GM23248 (cell line): ENCODE data around the gene HSBP1L1. TPM values are rescaled to one million over a fixed set of nuclear protein-coding genes. Genes with fewer than 3 reads are reported as not detected.

Experiments
- DNase-seq: peaks from one replicate; pipeline ENCODE4 v3.0.0-alpha.2; 2015
- H2AFZ ChIP-seq: fragments of 200-600 bp; sonication (generic); 2 replicates; pipeline ENCODE4 v1.6.1; 2016; ENCODE audit warnings: antibody characterized with exemption
- H3F3A ChIP-seq: fragments of 200-600 bp; sonication (generic); 2 replicates; pipeline ENCODE4 v1.6.1; 2016; ENCODE audit warnings: mild to moderate bottlenecking, antibody characterized with exemption, mixed run types; ENCODE audit not compliant: insufficient read depth
- H3K27ac ChIP-seq: fragments of 200-600 bp; sonication (generic); 2 replicates; pipeline ENCODE4 v1.5.1; 2016; ENCODE audit warnings: mild to moderate bottlenecking
- H3K27me3 ChIP-seq: fragments of 200-600 bp; sonication (generic); replicated peaks from 2 replicates; pipeline ENCODE4 v1.6.1; 2016; ENCODE audit warnings: mild to moderate bottlenecking; ENCODE audit not compliant: insufficient read depth
- H3K36me3 ChIP-seq: fragments of 200-600 bp; sonication (generic); 2 replicates; pipeline ENCODE4 v1.6.1; 2016; ENCODE audit warnings: low read depth, mild to moderate bottlenecking
- H3K4me1 ChIP-seq: fragments of 200-600 bp; sonication (generic); 2 replicates; pipeline ENCODE4 v1.6.1; 2016; ENCODE audit warnings: mild to moderate bottlenecking; ENCODE audit not compliant: insufficient read depth
- H3K4me2 ChIP-seq: fragments of 200-600 bp; sonication (generic); one replicate; pipeline ENCODE4 v1.6.1; 2016; ENCODE audit warnings: mild to moderate bottlenecking; ENCODE audit not compliant: unreplicated experiment
- H3K4me3 ChIP-seq: fragments of 200-600 bp; sonication (generic); 2 replicates; pipeline ENCODE4 v1.5.1; 2016; ENCODE audit warnings: mild to moderate bottlenecking
- H3K79me2 ChIP-seq: fragments of 200-600 bp; sonication (generic); 2 replicates; pipeline ENCODE4 v1.6.1; 2016; ENCODE audit warnings: mild to moderate bottlenecking; ENCODE audit not compliant: insufficient read depth
- H3K9ac ChIP-seq: fragments of 200-600 bp; sonication (generic); 2 replicates; pipeline ENCODE4 v1.6.1; 2016; ENCODE audit warnings: mild to moderate bottlenecking
- H3K9me2 ChIP-seq: fragments of 200-600 bp; sonication (generic); 2 replicates; pipeline ENCODE4 v1.6.1; 2016; ENCODE audit warnings: mixed run types, mild to moderate bottlenecking, moderate library complexity; ENCODE audit not compliant: insufficient read depth
- H3K9me3 ChIP-seq: fragments of 200-600 bp; sonication (generic); one replicate; pipeline ENCODE4 v1.6.1; 2017; ENCODE audit warnings: low read depth
- H4K20me1 ChIP-seq: fragments of 200-600 bp; sonication (generic); 2 replicates; pipeline ENCODE4 v1.6.0; 2016; ENCODE audit not compliant: insufficient read depth
- EZH2 ChIP-seq: fragments of 200-600 bp; sonication (generic); IDR thresholded peaks from 2 replicates; pipeline ENCODE4 v1.6.1; 2018; ENCODE audit warnings: antibody characterized with exemption, mild to moderate bottlenecking; ENCODE audit not compliant: insufficient read depth, poor library complexity, severe bottlenecking
- EZH2phosphoT487 ChIP-seq: fragments of 200-600 bp; sonication (generic); IDR thresholded peaks from 2 replicates; pipeline ENCODE4 v1.6.1; 2018; ENCODE audit warnings: antibody characterized with exemption, moderate library complexity, mild to moderate bottlenecking, low read depth; ENCODE audit not compliant: insufficient read depth
- WGBS, 2 experiments: methylation state at CpG; one replicate each; pipeline ENCODE4 v1.1.6; 2015 to 2017; ENCODE audit warnings: low lambda C conversion rate in 2 of 2, low coverage in 1 of 2; ENCODE audit errors: missing lambda C conversion rate in 2 of 2; 5-methylcytosine and 5-hydroxymethylcytosine counted together
- in situ Hi-C: fragments of 300-500 bp; cut with MboI; formaldehyde crosslinking; loops from 2 replicates; pipeline ENCODE4 v1.15.0; 2020
- polyA plus RNA-seq: library from polyadenylated mRNA; unstranded; fragments of >200 nt; fragmentation: Nextera tagmentation; extraction: Ambion mirVana; gene quantifications from 2 replicates; pipeline ENCODE4 v1.2.1, GENCODE V29; 2016
- total RNA-seq: library from RNA; depleted of rRNA; stranded (reverse); fragments of >200 nt; shearing (Covaris generic); gene quantifications from 2 replicates; pipeline ENCODE4 v1.2.3, GENCODE V29; 2014

The HSBP1L1 gene
- total and polyA plus RNA-seq, 2 experiments from 2014 or later, result 6.8 to 27.0 TPM

GRCh38 chr18:80000877-80001276 lies 36.4 kb downstream of the HSBP1L1 start:
- no peaks in the 10 kb centered on the region for H3F3A ChIP-seq
- DNase-seq, result no peak
- no peaks in the 10 kb centered on the region for H3K9me2 ChIP-seq
- in situ Hi-C loops, result no loop called here
- no peak overlapping the region for H3K9ac ChIP-seq
- no peaks in the 10 kb centered on the region for H3K36me3 ChIP-seq
- H3K4me1 ChIP-seq, result no peaks in the 10 kb centered on the region
- no peak overlapping the region for H3K4me2 ChIP-seq
- no peak overlapping the region for H2AFZ ChIP-seq
- H3K4me3 ChIP-seq, result no peak overlapping the region
- H3K27ac ChIP-seq, result no peak overlapping the region
- H3K9me3 ChIP-seq, result no peaks in the 10 kb centered on the region
- H4K20me1 ChIP-seq, result no peaks in the 10 kb centered on the region
- TF ChIP-seq EZH2, result no peak
- TF ChIP-seq EZH2phosphoT487, result no peak
- H3K27me3 ChIP-seq, result no peaks in the 10 kb centered on the region
- no peaks in the 10 kb centered on the region for H3K79me2 ChIP-seq
- 24 to 25% methylated on average over 3 of the region's 3 CpGs for WGBS, 2 experiments

- no peaks in the 10 kb centered on the region for H4K20me1 ChIP-seq
- H3K9me2 ChIP-seq, result no peaks in the 10 kb centered on the region
- in situ Hi-C loops, result no loop called here
- no peak for DNase-seq
- H3K4me1 ChIP-seq, result no peaks in the 10 kb centered on the region
- H3K36me3 ChIP-seq, result no peaks in the 10 kb centered on the region
- no peak overlapping the region for H2AFZ ChIP-seq
- no peaks in the 10 kb centered on the region for H3K9me3 ChIP-seq
- no peak overlapping the region for H3K4me3 ChIP-seq
- no peaks in the 10 kb centered on the region for H3K79me2 ChIP-seq
- no peak overlapping the region for H3K27ac ChIP-seq
- no peak for TF ChIP-seq EZH2phosphoT487
- no peak for TF ChIP-seq EZH2
- no peaks in the 10 kb centered on the region for H3K27me3 ChIP-seq
- H3K4me2 ChIP-seq, result no peak overlapping the region
- H3F3A ChIP-seq, result no peaks in the 10 kb centered on the region
- WGBS, 2 experiments, result 48 to 59% methylated on average over 5 of the region's 5 CpGs
- H3K9ac ChIP-seq, result no peak overlapping the region
Observed at GRCh38 chr18:80002468-80002867, 38.0 kb downstream of the HSBP1L1 start.

- no peaks in the 10 kb centered on the region for H3K79me2 ChIP-seq
- H3K9me3 ChIP-seq, result no peaks in the 10 kb centered on the region
- H3K36me3 ChIP-seq, result no peaks in the 10 kb centered on the region
- no peak for DNase-seq
- WGBS, 2 experiments, result 63 to 69% methylated on average over 12 of the region's 12 CpGs
- no peak overlapping the region for H3K4me2 ChIP-seq
- H3K9me2 ChIP-seq, result no peaks in the 10 kb centered on the region
- TF ChIP-seq EZH2phosphoT487 (no peak), EZH2 (no peak)
- peaks cover 3% of the 10 kb centered on the region for H3F3A ChIP-seq
- no peaks in the 10 kb centered on the region for H3K27me3 ChIP-seq
- H3K4me3 ChIP-seq, result no peak overlapping the region
- H3K27ac ChIP-seq, result no peak overlapping the region
- in situ Hi-C loops, result no loop called here
- no peaks in the 10 kb centered on the region for H4K20me1 ChIP-seq
- H3K4me1 ChIP-seq, result peaks cover under 1% of the 10 kb centered on the region; the same call in 1 of the 2 replicates
- no peak overlapping the region for H2AFZ ChIP-seq
- no peak overlapping the region for H3K9ac ChIP-seq
Observed at GRCh38 chr18:80004600-80005342, 40.3 kb downstream of the HSBP1L1 start.

- no peaks in the 10 kb centered on the region for H3K9me2 ChIP-seq
- H3K36me3 ChIP-seq, result no peaks in the 10 kb centered on the region
- WGBS, 2 experiments, result 72 to 74% methylated on average over 7 of the region's 7 CpGs
- no peaks in the 10 kb centered on the region for H3K9me3 ChIP-seq
- H3K9ac ChIP-seq, result no peak overlapping the region
- no peak overlapping the region for H3K4me2 ChIP-seq
- no peaks in the 10 kb centered on the region for H4K20me1 ChIP-seq
- TF ChIP-seq EZH2phosphoT487 (no peak), EZH2 (no peak)
- H3K27ac ChIP-seq, result no peak overlapping the region
- no peak overlapping the region for H2AFZ ChIP-seq
- in situ Hi-C loops, result no loop called here
- H3K4me1 ChIP-seq, result peaks cover 8% of the 10 kb centered on the region
- no peaks in the 10 kb centered on the region for H3K27me3 ChIP-seq
- DNase-seq, result no peak
- H3K4me3 ChIP-seq, result no peak overlapping the region
- no peaks in the 10 kb centered on the region for H3K79me2 ChIP-seq
- H3F3A ChIP-seq, result peaks cover 18% of the 10 kb centered on the region
Observed at GRCh38 chr18:80006724-80007123, 42.3 kb downstream of the HSBP1L1 start.
